GM12872 (cell line): Measurements from ENCODE around the gene HEXIM2.

Source experiments
- CTCF ChIP-seq: IDR thresholded peaks from 3 replicates; pipeline ENCODE4 v1.5.1; 2011; ENCODE audit warnings: low read depth, mild to moderate bottlenecking, low read length, moderate library complexity; ENCODE audit not compliant: insufficient read depth

HEXIM2 gene

GRCh38 chr17:45184144-45184543 lies 22.5 kb downstream of the HEXIM2 start:
- no peak for TF ChIP-seq CTCF

- no peak for TF ChIP-seq CTCF
These were observed 25.2 kb downstream of the HEXIM2 start for GRCh38 chr17:45186801-45187354.

GRCh38 chr17:45189009-45189408 lies 27.3 kb downstream of the HEXIM2 start:
- TF ChIP-seq CTCF = no peak

- TF ChIP-seq CTCF = no peak
These were observed 29.0 kb downstream of the HEXIM2 start for GRCh38 chr17:45190503-45191255.

GRCh38 chr17:45195424-45195823 lies 33.7 kb downstream of the HEXIM2 start:
- TF ChIP-seq CTCF = no peak

GRCh38 chr17:45197108-45197507 lies 35.4 kb downstream of the HEXIM2 start:
- TF ChIP-seq CTCF = no peak

GRCh38 chr17:45197555-45198334 lies 36.1 kb downstream of the HEXIM2 start:
- TF ChIP-seq CTCF = peak; percentile 100
